ENCODE data around the gene NRIP2.

The NRIP2 gene

DNA sequence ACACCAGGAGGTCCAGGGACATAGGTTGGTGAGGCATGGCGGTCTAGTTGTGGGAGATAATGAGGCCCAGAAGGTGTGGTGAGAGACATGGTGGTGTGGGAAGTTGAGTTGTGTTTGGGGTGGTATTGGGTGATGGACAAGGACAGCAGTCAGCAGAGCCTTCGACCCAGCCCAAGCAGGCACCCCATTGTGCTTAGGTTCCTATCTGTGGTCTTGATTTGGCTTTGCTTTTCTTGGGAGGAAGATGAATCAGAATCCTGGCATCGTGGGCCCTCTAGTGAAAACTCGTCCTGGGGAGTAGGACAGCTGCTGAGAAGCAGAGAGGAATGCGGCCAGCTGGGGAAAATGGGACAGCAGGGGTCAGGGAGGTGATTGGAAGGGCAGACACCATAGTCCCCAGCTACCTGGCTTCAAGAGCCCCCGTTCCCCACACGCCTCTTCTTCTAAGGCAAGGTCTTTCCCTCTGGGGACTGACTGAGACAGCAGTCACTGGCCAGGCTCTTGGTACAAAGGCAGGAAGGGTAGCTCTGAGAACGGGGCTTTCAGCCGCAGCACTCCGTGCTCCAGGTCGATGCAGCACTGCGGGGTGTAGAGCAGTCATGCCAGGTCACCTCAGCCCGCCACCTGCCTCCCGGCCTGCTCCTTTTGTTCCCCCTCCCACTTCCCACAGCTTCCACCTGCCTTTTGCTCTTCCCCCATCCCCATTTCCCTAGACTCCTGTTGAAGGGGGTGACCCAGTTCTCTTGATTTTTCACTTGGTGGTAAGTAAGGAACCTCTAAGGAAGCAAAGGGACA, 7.9 kb downstream of the NRIP2 start:
- TF ChIP-seq GATA3 (IDR thresholded peaks at IDR 0.05; ENCODE audit: low read depth, low read length) (no peak), GATA2 (IDR thresholded peaks at IDR 0.05; ENCODE audit: low read depth, low read length) (no peak)

DNA sequence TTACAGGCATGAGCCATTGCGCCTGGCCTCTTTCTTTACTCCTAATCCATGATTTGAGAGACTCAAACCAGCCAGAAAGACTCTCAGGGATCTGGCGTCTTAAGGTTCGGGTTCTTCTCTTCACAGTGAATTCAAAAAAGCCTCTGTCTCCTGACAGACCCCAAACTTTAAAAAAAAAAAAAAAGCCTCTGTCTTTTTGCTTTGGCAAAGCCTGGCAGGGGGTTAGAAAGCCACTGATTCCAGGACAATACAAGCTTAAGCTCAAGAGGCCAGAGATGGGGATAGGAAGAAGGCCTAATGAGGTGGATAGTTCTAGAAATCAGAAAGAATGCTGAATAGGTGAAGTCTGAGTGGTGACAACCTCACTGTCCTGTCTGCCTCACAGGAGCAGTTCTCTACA, 8.8 kb downstream of the NRIP2 start:
- TF ChIP-seq GATA3 (IDR thresholded peaks at IDR 0.05; ENCODE audit: low read depth, low read length) = no peak
- no peak for TF ChIP-seq GATA2 (IDR thresholded peaks at IDR 0.05; ENCODE audit: low read depth, low read length)

DNA sequence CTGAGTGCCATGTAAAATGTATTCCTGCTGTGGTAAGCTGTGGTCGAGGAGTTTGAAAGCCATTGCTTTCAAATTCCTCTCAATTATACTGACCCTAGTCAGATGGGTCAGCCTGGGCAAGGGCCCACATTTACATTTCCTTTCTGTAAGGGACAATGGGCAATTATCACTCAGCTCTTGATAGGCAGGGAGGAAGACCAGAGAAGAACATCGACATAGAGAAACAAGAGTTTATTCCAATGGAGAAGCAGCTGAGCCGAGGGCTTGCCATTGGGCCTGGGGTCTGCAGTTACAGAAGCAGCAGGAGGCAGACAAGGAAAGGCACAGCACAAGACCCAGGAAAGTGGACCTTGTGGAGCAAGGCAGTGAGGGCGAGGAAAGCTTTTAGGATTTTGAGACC, 9.7 kb downstream of the NRIP2 start:
- TF ChIP-seq GATA2 (IDR thresholded peaks at IDR 0.05; ENCODE audit: low read depth, low read length) (no peak), GATA3 (IDR thresholded peaks at IDR 0.05; ENCODE audit: low read depth, low read length) (no peak)

DNA sequence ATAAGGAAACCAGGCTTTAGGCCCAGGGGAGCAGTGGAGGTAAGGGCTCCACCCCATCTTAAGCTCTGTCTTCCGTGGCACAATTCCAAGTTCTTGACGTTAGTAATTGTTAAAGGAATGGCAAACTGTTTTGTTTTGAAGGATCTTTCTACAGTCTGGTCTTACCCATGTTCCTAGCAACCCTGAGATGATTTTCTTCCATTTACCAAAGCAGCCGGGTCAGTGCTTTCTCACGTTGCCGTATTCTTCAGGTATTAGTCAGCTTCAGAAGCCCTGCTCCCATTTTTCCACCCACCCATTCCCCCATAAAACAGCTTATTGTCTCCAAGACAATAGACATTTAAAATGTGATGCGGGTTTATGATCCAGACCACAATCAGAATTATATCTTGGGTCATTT, 10.3 kb downstream of the NRIP2 start:
- TF ChIP-seq GATA3 (IDR thresholded peaks at IDR 0.05; ENCODE audit: low read depth, low read length) (no peak), GATA2 (IDR thresholded peaks at IDR 0.05; ENCODE audit: low read depth, low read length) (no peak)

DNA sequence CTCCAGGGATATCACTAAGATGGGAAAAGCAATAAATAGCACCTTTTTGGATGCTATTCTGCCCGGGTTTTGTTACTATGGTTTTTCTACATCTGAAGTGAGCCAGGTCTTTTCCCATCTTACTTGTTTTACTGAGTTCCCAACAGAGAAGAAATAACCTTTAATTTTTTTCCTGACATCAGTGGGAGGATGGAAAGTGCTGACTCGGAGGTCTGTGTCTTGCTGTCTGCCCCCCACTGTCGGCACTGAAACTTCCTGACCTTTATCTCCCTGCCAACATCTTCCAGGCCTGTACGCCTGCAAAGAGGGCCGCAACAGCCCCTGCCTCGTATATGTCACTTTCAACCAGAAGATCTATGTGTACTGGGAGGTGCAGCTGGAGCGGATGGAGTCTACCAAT, 11.4 kb downstream of the NRIP2 start:
- TF ChIP-seq GATA3 (IDR thresholded peaks at IDR 0.05; ENCODE audit: low read depth, low read length) = no peak
- no peak for TF ChIP-seq GATA2 (IDR thresholded peaks at IDR 0.05; ENCODE audit: low read depth, low read length)

DNA sequence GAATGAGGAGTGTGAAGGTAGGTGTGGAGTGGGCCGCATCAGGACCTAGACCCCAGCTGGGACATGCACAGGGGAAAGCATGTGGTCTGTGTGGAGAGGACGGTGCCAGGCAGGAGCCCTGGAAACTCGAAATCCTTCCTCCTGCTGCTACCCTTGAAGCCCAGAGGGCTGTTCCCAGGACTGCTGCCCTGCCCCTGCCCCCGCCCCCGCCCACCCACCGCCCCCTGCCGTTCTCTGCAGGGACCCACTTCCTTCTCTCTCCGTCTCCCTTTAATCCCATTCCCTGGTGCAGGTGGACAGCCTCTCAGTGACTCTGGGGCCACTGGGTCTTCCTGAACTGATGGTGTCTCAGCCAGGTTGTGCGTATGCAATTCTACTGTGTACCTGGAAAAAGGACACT, 14.4 kb downstream of the NRIP2 start:
- TF ChIP-seq GATA2 (IDR thresholded peaks at IDR 0.05; ENCODE audit: low read depth, low read length) = no peak
- TF ChIP-seq GATA3 (IDR thresholded peaks at IDR 0.05; ENCODE audit: low read depth, low read length) = no peak

DNA sequence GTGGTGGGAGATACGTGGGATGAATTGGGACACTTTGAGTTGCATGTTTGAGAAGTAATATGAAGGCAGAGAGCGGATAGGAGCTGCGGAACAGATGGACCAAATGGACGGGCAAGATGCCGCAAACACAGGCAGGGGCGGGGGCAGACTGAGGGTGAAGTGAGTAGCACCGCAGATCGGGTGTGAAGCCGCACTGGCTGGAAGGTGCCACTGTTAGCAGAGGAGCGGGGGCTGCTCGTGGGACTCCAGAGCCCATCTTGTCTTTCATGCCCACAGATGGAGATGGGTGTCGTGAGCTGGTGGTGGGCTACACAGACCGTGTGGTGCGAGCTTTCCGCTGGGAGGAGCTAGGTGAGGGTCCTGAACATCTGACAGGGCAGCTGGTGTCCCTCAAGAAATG, 15.0 kb downstream of the NRIP2 start:
- TF ChIP-seq GATA3 (IDR thresholded peaks at IDR 0.05; ENCODE audit: low read depth, low read length) = no peak
- TF ChIP-seq GATA2 (IDR thresholded peaks at IDR 0.05; ENCODE audit: low read depth, low read length) = no peak

DNA sequence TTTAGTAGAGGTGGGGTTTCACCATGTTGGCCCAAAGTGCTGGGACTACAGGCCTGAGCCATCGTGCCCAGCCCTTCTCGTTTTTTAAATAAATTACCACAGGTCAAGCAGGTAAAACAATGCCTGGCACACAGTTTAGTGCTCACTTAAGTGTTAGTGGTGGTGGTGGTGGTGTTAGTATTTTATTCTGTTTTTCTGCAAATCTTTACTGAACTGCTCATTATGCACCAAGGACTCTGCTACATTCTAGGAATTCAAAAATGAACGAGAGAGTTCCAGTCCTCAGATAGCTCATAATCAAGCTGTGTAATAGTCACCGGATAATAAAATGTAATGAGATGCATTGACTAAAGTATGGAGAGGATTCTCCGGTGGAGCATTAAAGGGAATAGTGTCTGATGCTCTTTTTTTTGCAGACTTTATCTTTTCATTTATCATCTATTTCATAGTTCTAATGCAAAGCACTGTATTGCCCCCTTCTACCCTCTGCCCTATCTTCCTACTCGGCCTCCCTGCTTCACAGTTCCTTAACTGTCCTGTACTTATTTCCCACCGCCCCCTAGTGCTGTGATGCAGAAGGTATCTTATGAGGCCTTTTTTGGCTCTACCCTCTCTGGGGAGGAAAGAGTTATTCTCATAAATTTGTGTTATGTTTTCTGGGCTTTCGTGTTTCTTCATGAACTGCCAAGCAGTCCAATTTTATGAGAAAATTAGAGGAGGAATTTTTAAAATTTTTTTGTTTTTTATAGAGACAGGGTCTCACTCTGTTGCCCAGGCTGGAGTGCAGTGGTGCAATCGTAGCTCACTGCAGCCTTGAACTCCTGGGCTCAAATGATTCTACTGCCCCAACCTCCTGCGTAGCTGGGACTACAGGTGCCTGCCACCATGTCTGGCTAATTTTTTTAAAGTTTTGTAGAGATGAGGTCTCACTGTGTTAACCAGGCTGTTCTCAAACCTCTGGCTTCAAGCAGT, 21.3 kb downstream of the NRIP2 start:
- TF ChIP-seq GATA3 (IDR thresholded peaks at IDR 0.05; ENCODE audit: low read depth, low read length) (no peak), GATA2 (IDR thresholded peaks at IDR 0.05; ENCODE audit: low read depth, low read length) (no peak)

DNA sequence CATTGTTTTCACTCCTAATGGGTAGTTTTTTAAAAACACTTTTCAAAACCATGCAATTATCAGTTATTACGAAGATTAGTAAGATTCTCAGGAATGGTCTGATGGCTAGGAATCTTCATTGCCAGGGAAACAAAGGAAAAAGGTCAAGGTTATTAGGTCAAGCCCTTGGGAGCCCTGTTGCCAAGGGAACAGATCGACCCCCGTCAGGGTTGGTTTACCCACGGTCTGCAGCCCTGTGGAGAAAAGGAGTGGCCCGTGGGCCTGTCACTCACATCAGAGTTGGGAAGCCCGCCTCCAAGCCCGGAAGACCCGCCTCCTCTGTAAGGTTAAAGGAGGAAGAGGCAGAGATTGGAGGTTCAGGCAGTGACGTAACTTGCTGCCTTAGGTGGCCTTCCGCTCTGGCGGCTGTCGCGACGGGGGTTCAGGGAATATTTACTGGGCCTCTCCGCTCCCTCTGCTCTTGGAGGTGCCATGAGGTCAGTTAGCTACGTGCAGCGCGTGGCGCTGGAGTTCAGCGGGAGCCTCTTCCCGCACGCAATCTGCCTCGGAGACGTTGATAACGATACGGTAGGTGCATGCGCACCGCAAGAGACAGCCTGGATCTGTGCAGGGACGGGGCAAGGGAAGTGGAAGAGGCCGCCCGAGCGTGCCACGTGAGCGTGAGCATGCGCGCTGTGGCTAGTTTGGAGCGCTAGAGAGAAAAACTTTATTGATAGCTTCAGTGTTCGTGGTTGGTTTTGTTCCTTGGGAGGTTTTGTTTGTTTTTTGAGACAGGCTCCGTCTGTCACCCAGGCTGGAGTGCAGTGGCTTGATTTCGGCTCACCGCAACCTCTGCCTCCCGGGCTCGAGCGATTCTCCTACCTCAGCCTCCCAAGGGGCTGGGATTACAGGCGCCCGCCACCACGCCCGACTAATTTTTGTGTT, 22.3 kb downstream of the NRIP2 start, which contains the start of gene ITFG2:
Gene ITFG2, plus strand, starts transcription at position 379 of the 924 bp plus-strand sequence. Its CDS starts 93 bp downstream, at position 472.
- TF ChIP-seq GATA2 (IDR thresholded peaks at IDR 0.05; ENCODE audit: low read depth, low read length) (no peak; the same call in 1 of the 2 replicates), GATA3 (IDR thresholded peaks at IDR 0.05; ENCODE audit: low read depth, low read length) (no peak)

DNA sequence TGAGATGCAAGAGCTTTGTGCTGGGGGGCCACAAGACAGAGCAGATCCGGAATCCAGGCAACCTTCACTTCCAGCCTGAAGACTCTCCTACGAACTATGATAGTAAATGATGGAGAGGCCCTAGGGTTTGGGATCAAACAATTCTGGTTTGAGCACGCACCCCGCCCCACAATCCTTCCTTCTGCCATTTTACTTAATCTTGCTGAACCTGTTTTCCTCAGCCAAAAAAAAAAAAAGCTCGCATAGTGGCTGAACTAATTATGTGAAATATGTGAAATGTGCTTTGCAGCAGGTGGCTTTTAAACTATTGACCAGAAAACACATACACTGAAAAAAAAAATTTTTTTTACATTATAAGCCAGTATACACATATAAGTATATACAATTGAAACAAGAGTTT, 23.0 kb downstream of the NRIP2 start:
- TF ChIP-seq GATA3 (IDR thresholded peaks at IDR 0.05; ENCODE audit: low read depth, low read length) (no peak), GATA2 (IDR thresholded peaks at IDR 0.05; ENCODE audit: low read depth, low read length) (no peak)

DNA sequence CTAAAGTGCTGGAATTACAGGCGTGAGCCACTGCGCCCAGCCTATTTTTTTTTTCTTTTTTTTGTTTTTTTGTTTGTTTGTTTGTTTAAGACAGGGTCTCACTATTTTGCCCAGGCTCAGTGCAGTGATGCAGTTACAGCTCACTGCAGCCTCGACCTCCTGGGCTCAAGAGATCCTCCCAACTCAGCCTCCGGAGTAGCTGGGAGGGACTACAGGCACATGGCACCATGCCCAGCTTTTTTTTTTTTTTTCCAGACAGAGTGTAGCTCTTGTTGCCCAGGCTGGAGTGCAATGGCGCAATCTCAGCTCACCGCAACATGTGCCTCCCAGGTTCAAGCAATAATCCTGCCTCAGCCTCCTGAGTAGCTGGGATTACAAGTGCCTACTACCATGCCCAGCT, 28.1 kb downstream of the NRIP2 start:
- TF ChIP-seq GATA2 (IDR thresholded peaks at IDR 0.05; ENCODE audit: low read depth, low read length) (no peak), GATA3 (IDR thresholded peaks at IDR 0.05; ENCODE audit: low read depth, low read length) (no peak)

DNA sequence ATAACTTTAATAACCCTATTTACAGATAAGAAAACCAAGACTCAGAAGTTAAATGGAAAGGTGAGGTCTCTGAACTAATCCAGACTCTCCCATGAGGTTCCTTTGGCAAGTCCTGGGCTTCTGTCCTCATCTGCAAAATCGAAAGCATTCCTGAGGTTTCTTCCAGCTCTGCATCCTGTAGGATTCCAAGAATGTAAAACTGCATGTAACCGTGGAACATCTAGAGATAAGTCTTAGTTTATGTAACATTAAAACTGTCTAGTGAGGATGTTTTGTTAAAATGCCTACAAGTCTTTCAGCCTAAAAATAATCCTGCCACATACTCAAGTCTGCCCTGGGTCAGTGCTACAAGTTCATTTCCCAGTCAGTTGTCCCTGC, 29.7 kb downstream of the NRIP2 start:
- TF ChIP-seq GATA2 (IDR thresholded peaks at IDR 0.05; ENCODE audit: low read depth, low read length) = no peak
- TF ChIP-seq GATA3 (IDR thresholded peaks at IDR 0.05; ENCODE audit: low read depth, low read length) = no peak

DNA sequence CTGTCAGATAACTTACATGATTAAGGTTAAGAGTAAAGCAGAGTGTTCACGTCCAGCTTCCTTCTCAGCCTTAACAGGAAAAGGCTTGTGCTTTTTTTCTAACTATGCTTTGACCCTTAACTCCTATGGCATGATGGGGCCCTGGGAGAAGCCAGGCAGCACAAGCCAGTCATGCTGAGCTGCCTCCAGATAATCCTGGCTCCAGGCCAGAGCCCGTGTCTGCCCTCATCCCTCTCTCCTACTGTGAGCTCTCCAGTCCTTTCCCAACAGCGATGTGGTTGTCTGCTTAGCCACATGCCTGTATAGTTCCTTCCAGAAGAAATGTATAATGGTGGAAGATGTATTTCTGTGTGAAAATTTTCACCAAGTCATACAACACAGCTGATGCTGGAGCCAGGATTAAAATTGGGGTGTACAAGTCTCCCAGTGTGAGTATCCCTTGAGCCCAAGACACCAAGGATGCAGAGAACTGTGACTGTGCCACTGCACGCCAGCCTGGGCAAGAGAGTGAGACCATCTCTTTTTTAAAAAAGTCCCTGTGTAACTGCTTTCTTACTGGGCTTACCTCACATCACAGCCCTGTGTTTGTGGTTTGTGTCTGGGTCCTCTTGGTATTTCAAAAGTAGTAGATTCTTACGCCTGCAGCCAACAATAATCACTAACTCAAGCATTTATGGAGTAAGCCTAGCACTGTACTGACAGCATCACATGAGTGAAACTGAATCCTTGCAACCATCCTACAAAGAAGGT, 30.3 kb downstream of the NRIP2 start:
- no peak for TF ChIP-seq GATA3 (IDR thresholded peaks at IDR 0.05; ENCODE audit: low read depth, low read length)
- no peak for TF ChIP-seq GATA2 (IDR thresholded peaks at IDR 0.05; ENCODE audit: low read depth, low read length)
